ENCODE results near the gene PLOD1. TPM values are rescaled to one million over a fixed set of nuclear protein-coding genes. Genes with fewer than 3 reads are reported as not detected.

The PLOD1 gene
- total RNA-seq, 1 experiment from 2014 or later, result 46.9 TPM

DNA sequence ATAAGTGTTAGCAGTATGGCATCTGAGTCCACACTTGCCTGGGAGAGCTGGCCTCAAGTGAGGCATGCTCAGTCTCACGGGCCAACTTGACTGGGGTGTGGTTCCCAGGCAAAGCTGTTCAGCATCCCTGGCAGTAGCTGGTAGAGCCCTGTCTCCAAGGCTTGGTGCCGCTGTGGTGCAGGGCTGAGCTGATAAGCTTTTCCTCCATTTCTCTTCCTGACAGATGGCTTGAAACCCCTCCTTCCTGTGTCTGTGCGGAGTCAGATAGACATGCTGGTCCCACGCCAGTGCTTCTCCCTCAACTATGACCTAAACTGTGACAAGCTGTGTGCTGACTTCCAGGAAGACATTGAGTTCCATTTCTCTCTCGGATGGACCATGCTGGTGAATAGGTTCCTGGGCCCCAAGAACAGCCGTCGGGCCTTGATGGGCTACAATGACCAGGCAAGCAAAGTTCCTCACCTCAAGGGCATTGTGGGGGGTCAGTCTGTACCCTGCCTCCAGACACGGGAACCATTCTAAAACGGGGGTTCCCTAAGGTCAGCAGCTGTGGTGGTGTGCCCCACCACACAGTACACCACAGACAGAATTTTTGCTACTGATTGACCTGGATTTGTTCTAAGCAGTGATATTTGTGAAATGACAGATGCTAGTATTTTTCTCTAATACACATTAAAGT, 71.1 kb downstream of the PLOD1 start:
- Mint-ChIP-seq H3K9me3 (peaks cover 5% of the 10 kb centered on the region), H3K27me3 (ENCODE audit: low read depth) (no peaks in the 10 kb centered on the region), H3K4me3 (no peak overlapping the region), H3K36me3 (peaks cover 90% of the 10 kb centered on the region), H3K27ac (no peak overlapping the region), H3K4me1 (no peaks in the 10 kb centered on the region)
- ATAC-seq, result no peak
- DNase-seq (ENCODE audit: low spot score), result no peak
- ChIA-PET POLR2A (no interaction called here), CTCF (interaction anchor here (0.6 kb wide), 2 partner anchors 11 to 357 kb away, joined by 3 read pairs; no protein-coding TSS in a partner anchor)
- TF ChIP-seq MYBL2 (CRISPR knock-in tag; IDR thresholded peaks at IDR 0.05) (no peak), GABPB1 (CRISPR knock-in tag; IDR thresholded peaks at IDR 0.05) (no peak), CBFB (CRISPR knock-in tag; IDR thresholded peaks at IDR 0.05; ENCODE audit: low read depth) (no peak), TCF7 (CRISPR knock-in tag; IDR thresholded peaks at IDR 0.05; ENCODE audit: low read depth) (no peak), NFE2L1 (CRISPR knock-in tag; IDR thresholded peaks at IDR 0.05) (no peak), PREB (CRISPR knock-in tag; IDR thresholded peaks at IDR 0.05; ENCODE audit: borderline replicate concordance) (no peak)
- TF ChIP-seq, protein P1, sequence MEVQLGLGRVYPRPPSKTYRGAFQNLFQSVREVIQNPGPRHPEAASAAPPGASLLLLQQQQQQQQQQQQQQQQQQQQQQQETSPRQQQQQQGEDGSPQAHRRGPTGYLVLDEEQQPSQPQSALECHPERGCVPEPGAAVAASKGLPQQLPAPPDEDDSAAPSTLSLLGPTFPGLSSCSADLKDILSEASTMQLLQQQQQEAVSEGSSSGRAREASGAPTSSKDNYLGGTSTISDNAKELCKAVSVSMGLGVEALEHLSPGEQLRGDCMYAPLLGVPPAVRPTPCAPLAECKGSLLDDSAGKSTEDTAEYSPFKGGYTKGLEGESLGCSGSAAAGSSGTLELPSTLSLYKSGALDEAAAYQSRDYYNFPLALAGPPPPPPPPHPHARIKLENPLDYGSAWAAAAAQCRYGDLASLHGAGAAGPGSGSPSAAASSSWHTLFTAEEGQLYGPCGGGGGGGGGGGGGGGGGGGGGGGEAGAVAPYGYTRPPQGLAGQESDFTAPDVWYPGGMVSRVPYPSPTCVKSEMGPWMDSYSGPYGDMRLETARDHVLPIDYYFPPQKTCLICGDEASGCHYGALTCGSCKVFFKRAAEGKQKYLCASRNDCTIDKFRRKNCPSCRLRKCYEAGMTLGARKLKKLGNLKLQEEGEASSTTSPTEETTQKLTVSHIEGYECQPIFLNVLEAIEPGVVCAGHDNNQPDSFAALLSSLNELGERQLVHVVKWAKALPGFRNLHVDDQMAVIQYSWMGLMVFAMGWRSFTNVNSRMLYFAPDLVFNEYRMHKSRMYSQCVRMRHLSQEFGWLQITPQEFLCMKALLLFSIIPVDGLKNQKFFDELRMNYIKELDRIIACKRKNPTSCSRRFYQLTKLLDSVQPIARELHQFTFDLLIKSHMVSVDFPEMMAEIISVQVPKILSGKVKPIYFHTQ (CRISPR knock-in tag; IDR thresholded peaks at IDR 0.05), result no peak

DNA sequence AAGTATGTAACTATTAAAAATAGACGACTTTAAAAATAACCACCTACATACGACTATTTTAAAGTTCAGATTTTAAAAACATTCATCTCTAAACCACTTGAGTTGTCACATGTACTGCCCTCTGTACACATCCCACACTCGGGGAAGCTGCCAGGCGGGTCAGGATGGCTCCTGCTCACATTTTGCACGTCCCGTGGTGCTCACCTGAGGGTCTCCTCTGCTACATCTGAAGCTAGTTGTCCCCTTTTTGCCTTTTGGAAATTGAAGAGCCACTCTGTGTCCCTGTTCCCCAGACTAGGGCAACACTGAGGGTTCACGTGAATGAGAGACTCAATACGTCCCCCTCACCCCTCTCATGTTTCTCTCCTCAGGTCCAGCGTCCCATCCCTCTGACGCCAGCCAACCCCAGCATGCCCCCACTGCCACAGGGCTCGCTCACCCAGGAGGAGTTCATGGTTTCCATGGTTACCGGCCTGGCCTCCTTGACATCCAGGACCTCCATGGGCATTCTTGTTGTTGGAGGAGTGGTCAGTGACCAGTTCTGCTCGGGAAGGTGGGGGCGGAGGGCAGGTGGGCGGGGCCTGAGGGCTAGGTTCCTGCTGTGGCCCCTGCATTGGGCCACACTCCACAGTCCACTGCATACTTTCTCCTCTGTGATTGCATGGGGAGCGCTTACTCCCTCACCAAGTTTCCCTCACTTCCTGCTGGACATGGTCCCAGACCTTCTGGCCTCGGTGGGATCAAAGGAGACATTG, 71.8 kb downstream of the PLOD1 start:
- Mint-ChIP-seq H3K27ac (no peak overlapping the region), H3K9me3 (peaks cover 5% of the 10 kb centered on the region), H3K4me1 (no peaks in the 10 kb centered on the region), H3K27me3 (ENCODE audit: low read depth) (no peaks in the 10 kb centered on the region), H3K36me3 (peaks cover 93% of the 10 kb centered on the region), H3K4me3 (no peak overlapping the region)
- ChIA-PET POLR2A (no interaction called here), CTCF (interaction anchor here (0.6 kb wide), 1 partner anchor 11 kb away, joined by 3 read pairs; no protein-coding TSS in a partner anchor)
- ATAC-seq, result no peak
- no peak for TF ChIP-seq ZNF317 (CRISPR knock-in tag; IDR thresholded peaks at IDR 0.05; ENCODE audit: borderline replicate concordance, low read depth)
- no peak for DNase-seq (ENCODE audit: low spot score)

GRCh38 chr1:12007204-12007603, 72.7 kb downstream of the PLOD1 start:
- Mint-ChIP-seq H3K27ac (no peak overlapping the region), H3K4me3 (no peak overlapping the region), H3K27me3 (ENCODE audit: low read depth) (no peaks in the 10 kb centered on the region), H3K36me3 (peaks cover 84% of the 10 kb centered on the region), H3K4me1 (no peaks in the 10 kb centered on the region), H3K9me3 (peaks cover 5% of the 10 kb centered on the region)
- no peak for ATAC-seq
- CTCF ChIA-PET, result no interaction called here
- no peak for DNase-seq (ENCODE audit: low spot score)
- POLR2A ChIA-PET, result no interaction called here
- TF ChIP-seq FOXK1 (CRISPR knock-in tag; IDR thresholded peaks at IDR 0.05) (no peak), CDX4 (CRISPR knock-in tag; IDR thresholded peaks at IDR 0.05; ENCODE audit: borderline replicate concordance) (no peak), USF2 (CRISPR knock-in tag; IDR thresholded peaks at IDR 0.05) (no peak), ZNF425 (CRISPR knock-in tag; conservative IDR thresholded peaks at IDR 0.05) (no peak), E2F1 (CRISPR knock-in tag; IDR thresholded peaks at IDR 0.05) (no peak), IRF2 (CRISPR knock-in tag; IDR thresholded peaks at IDR 0.05; ENCODE audit: borderline replicate concordance, low read depth) (no peak), ESRRA (CRISPR knock-in tag; IDR thresholded peaks at IDR 0.05; ENCODE audit: borderline replicate concordance) (no peak), PREB (CRISPR knock-in tag; IDR thresholded peaks at IDR 0.05; ENCODE audit: borderline replicate concordance) (no peak)
- TF ChIP-seq, protein P2, sequence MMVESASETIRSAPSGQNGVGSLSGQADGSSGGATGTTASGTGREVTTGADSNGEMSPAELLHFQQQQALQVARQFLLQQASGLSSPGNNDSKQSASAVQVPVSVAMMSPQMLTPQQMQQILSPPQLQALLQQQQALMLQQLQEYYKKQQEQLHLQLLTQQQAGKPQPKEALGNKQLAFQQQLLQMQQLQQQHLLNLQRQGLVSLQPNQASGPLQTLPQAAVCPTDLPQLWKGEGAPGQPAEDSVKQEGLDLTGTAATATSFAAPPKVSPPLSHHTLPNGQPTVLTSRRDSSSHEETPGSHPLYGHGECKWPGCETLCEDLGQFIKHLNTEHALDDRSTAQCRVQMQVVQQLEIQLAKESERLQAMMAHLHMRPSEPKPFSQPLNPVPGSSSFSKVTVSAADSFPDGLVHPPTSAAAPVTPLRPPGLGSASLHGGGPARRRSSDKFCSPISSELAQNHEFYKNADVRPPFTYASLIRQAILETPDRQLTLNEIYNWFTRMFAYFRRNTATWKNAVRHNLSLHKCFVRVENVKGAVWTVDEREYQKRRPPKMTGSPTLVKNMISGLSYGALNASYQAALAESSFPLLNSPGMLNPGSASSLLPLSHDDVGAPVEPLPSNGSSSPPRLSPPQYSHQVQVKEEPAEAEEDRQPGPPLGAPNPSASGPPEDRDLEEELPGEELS (CRISPR knock-in tag; IDR thresholded peaks at IDR 0.05), result no peak

Measured in WTC11 (cell line).